Measurements from ENCODE around the gene ARHGEF1. TPM values are rescaled to one million over a fixed set of nuclear protein-coding genes. Genes with fewer than 3 reads are reported as not detected.
"Not testable (repeated sequence)": the region's sequence is repeated elsewhere in the genome, so short reads cannot be mapped to it uniquely, and the experiment has no call there.

ARHGEF1 gene
- total RNA-seq, 6 experiments from 2014 or later, result 63.8 to 73.3 (median 68.2) TPM

DNA sequence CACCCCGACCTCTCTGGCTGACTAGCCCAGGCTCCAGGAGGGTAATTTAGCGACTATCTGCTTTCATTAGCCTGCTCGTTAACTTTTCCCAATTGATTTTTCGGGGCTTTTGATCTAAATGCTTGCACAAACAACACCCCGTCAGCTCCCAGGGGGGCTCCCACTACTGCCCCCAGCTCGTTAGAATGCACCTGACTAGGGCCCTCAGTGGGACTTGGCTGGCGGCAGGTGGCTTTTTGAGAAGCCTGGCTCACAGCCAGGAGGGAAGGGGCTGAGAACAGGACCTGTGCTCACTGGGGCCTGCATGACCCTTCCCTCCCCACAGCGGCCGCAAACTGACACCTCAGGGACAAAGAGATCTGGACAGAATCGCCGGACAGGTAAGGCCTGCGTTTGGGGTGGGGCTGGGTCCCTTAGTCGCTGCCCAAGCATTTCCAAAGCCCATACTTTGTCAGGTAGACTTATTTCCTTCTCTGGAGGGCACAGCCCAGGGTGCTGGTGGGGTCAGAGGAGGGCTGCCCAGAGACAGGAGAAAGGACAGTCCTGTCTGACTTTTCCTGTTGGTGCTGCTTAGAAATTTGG, 13.5 kb upstream of the ARHGEF1 start:
- Mint-ChIP-seq H3K9me3 (no peaks in the 10 kb centered on the region), H3K36me3 (ENCODE audit: low read depth) (peaks cover 39% of the 10 kb centered on the region), H3K4me3 (no peak overlapping the region), H3K27ac (peak overlapping the region; percentile 71; the same call in 1 of the 2 replicates), H3K27me3 (ENCODE audit: insufficient read depth) (peaks cover 29% of the 10 kb centered on the region), H3K4me1 (ENCODE audit: low read depth) (peaks cover 11% of the 10 kb centered on the region)
- DNase-seq, result no peak
- TF ChIP-seq, protein P1, sequence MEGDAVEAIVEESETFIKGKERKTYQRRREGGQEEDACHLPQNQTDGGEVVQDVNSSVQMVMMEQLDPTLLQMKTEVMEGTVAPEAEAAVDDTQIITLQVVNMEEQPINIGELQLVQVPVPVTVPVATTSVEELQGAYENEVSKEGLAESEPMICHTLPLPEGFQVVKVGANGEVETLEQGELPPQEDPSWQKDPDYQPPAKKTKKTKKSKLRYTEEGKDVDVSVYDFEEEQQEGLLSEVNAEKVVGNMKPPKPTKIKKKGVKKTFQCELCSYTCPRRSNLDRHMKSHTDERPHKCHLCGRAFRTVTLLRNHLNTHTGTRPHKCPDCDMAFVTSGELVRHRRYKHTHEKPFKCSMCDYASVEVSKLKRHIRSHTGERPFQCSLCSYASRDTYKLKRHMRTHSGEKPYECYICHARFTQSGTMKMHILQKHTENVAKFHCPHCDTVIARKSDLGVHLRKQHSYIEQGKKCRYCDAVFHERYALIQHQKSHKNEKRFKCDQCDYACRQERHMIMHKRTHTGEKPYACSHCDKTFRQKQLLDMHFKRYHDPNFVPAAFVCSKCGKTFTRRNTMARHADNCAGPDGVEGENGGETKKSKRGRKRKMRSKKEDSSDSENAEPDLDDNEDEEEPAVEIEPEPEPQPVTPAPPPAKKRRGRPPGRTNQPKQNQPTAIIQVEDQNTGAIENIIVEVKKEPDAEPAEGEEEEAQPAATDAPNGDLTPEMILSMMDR (IDR thresholded peaks at IDR 0.05), result no peak

DNA sequence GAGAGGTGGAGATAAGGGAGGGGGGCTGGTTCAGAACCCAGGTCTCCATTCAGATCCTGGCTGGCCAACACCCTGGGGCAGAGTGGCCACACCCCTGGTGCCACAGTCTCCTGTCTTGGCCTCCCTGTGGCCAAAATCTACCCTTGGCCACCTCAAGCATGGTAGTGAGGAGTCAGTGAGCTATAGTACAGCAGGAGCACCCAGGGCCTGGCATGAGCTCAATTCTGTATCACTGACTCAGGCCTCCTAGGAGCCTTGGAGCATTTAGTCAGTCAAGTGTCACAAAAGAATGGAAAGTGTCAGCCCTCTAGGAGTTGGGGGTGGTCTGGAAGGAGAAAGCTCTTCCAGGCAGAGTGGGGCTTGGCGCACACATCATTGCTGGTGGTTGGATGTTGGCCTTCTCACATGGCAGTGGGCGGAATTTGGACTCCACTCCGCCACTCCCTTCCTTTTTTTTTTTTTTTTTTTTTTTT, 12.5 kb upstream of the ARHGEF1 start:
- Mint-ChIP-seq H3K4me1 (ENCODE audit: low read depth) (peaks cover 9% of the 10 kb centered on the region), H3K4me3 (no peak overlapping the region), H3K36me3 (ENCODE audit: low read depth) (peaks cover 33% of the 10 kb centered on the region), H3K9me3 (no peaks in the 10 kb centered on the region), H3K27ac (peak overlapping the region; percentile 71), H3K27me3 (ENCODE audit: insufficient read depth) (peaks cover 27% of the 10 kb centered on the region)
- DNase-seq, result peak; percentile 58
- TF ChIP-seq, protein P1 (IDR thresholded peaks at IDR 0.05), result no peak

DNA sequence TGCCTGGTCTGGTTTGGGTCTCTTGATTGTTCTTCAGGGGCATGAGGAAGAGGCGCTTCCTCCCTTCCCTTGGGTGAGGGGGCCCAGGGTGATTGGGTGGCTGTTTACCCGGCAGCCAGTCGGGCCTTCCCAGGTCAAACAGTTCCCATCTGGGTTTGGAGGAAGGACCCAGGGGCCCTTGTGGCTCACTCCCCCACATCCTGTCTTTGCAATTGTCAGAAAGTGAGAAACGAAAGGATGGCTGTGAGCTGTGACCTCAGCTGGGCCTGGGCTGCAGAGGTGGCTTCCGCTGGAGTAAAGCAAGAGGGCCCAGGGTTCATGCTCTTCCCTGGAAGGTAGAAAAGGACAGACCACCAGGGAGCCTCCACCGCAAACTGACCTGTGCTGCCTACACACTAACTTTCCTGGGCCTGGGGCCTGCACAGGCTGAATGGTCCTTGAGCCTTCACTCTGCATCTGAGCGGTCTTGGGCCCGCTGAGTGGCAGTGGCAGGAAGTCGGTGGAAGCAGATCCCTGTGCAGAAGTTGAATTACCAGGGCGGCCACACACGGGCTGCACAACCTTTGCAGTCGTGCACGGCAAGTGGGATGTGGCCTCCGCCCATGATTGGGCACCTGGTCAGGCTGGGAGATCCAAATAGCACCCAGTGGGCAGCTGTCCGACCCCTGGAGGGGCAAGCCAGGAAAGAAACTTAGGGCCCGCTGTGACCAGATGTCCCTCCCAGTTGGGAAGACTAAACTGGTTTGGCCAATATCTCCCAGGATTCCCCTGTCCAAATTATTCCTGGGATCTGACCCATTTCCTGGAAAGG, 11.2 kb upstream of the ARHGEF1 start:
- Mint-ChIP-seq H3K27me3 (ENCODE audit: insufficient read depth) (peaks cover 27% of the 10 kb centered on the region), H3K36me3 (ENCODE audit: low read depth) (peaks cover 28% of the 10 kb centered on the region), H3K4me1 (ENCODE audit: low read depth) (peaks cover 9% of the 10 kb centered on the region), H3K9me3 (no peaks in the 10 kb centered on the region), H3K4me3 (no peak overlapping the region), H3K27ac (peak overlapping the region; percentile 57)
- no peak for DNase-seq
- TF ChIP-seq, protein P1 (IDR thresholded peaks at IDR 0.05), result no peak

DNA sequence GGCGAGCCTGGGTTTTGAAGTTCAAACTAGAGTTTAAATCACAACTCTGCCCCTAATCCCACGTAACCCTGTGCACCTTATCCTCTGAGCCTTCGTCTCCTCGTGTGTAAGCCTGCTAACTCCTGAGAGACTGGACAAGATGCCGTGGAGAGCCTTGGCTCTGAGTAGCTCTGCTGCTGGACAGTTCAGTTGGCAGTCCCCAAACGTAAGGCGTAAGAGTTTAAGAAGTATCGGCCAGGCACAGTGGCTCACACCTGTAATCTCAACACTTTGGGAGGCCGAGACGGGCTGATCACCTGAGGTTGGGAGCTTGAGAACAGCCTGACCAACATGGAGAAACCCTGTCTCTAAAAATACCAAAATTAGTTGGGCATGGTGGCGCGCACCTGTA, 10.6 kb upstream of the ARHGEF1 start:
- H3K4me1 Mint-ChIP-seq (ENCODE audit: low read depth), result peaks cover 9% of the 10 kb centered on the region
- H3K36me3 Mint-ChIP-seq (ENCODE audit: low read depth), result peaks cover 28% of the 10 kb centered on the region
- H3K9me3 Mint-ChIP-seq, result no peaks in the 10 kb centered on the region
- DNase-seq, result no peak
- TF ChIP-seq, protein P1 (IDR thresholded peaks at IDR 0.05), result no peak
- H3K27ac Mint-ChIP-seq, result peak overlapping the region; percentile 60
- peaks cover 27% of the 10 kb centered on the region for H3K27me3 Mint-ChIP-seq (ENCODE audit: insufficient read depth)
- H3K4me3 Mint-ChIP-seq, result peak overlapping the region; percentile 22; the same call in 1 of the 2 replicates

DNA sequence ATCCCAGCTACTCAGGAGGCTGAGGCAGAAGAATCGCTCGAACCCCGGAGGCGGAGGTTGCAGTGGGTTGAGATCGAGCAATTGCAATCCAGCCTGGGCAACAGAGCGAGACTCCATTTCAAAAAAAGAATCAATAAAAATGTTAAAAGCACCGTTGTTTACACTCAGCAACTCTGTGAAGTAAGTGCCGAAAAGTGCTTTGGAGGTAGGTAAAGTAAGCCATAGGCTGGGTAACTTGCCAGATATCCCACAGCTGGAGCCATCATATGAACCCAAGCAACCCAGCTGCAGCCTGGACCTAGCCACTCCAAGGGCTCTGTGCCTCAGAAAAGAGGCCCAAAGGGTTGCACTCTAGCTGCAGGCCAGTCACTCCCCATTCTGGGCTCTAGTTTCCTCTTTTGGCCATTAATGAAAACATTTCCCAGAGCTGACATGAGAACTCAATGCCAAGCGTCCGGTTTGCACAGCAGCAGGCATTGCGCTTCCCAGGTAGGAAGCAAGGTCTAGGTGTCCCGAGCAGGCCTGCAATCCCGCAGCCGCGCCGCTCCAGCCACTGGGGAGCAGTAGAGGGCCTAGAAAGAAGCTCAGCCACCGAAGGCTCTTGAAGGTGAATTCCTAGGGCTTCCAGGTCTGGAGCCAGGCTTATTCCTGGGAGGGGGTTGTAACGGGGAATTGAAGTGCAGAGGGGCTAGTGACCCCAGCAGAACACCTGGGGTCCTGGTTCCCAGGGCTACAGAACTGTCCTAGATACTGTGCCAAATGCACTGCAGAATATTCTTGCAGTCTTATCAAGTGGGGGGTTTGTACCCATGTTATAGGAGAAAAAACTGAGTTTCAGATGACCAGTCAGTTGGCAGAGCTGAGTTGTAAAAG, 10.0 kb upstream of the ARHGEF1 start:
- Mint-ChIP-seq H3K27ac (peak overlapping the region; percentile 60), H3K36me3 (ENCODE audit: low read depth) (peaks cover 24% of the 10 kb centered on the region), H3K27me3 (ENCODE audit: insufficient read depth) (peaks cover 20% of the 10 kb centered on the region), H3K4me3 (peak overlapping the region; percentile 32; the same call in 1 of the 2 replicates), H3K4me1 (ENCODE audit: low read depth) (peaks cover 4% of the 10 kb centered on the region), H3K9me3 (no peaks in the 10 kb centered on the region)
- TF ChIP-seq, protein P1 (IDR thresholded peaks at IDR 0.05), result peak; percentile 77
- DNase-seq, result peak; percentile 59

DNA sequence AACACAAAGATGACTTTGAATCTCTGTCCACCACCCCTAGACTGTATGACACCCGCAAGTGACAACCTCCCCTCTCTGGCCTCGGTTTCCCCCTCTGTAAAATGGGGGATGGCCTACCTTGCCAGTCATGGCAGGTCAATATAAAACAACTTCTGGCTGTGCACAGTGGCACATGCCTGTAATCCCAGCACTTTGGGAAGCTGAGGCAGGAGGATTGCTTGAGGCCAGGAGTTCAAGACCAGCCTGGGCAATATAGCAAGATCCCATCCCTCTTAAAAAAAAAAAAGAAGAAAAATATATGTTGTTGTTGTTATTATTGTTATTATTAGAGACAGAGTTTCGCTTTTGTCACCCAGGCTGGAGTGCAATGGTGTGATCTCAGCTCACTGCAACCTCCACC, 7.0 kb upstream of the ARHGEF1 start:
- H3K27me3 Mint-ChIP-seq (ENCODE audit: insufficient read depth), result peaks cover 18% of the 10 kb centered on the region

More for the DNA sequence above, 7.0 kb upstream of the ARHGEF1 start:
- H3K27ac Mint-ChIP-seq; H3K9me3 Mint-ChIP-seq; H3K36me3 Mint-ChIP-seq (ENCODE audit: low read depth); H3K4me3 Mint-ChIP-seq; DNase-seq; H3K4me1 Mint-ChIP-seq (ENCODE audit: low read depth): not testable (repeated sequence)
